ENCODE results near the gene GRM1.

GRM1 gene

DNA sequence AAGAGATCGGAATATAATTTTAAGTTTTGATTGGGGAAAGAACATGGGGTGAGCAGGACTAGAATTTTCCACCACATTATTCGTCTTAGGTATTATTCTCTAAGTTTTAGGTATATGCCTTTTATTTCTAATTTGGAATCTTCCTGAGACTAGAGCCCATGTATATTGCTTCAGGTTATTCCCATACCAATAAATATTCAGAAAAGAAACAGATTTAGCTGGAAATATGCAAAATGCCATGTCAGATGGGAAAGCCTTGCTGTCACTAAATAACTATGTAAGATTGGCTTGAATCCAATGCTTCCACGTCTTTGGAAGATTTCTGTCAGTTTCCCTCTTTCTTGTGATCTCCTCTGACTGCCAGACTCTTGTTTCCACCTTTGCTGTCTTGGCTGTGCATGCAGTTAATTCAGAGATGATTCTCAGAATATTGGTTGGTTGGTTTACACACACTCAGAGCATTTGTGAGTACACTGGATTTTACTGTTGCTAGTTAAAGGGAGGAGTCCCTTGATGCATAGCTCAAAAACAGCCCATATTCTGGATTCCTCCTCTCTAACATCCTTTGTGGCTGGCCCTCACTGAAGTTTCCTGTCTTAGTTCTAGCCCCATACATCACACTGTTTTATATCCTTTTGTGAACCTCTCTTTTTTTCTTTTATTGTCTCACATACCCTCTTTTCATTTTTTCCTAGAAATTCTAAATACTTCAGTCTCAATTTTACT lies 64.3 kb downstream of the GRM1 start:
- H3K9ac ChIP-seq (ENCODE audit: low read length in 5 of 5) = no peak overlapping the region
- H3K4me3 ChIP-seq (ENCODE audit: low read depth in 1 of 5, low read length in 5 of 5) = no peak overlapping the region
- no peaks in the 10 kb centered on the region for H3K27me3 ChIP-seq (ENCODE audit: control insufficient read depth in 5 of 5, insufficient read depth in 4 of 5, low read length in 5 of 5)
- no peak overlapping the region for H3K27ac ChIP-seq (ENCODE audit: low read depth, low read length)
- H3K9me3 ChIP-seq (ENCODE audit: control insufficient read depth in 5 of 5, low read length in 5 of 5) = no peaks in the 10 kb centered on the region
- H3K36me3 ChIP-seq (ENCODE audit: control insufficient read depth in 5 of 5, insufficient read depth in 5 of 5, low read length in 5 of 5) = no peaks in the 10 kb centered on the region
- no peaks in the 10 kb centered on the region for H3K4me1 ChIP-seq (ENCODE audit: control insufficient read depth in 5 of 5, insufficient read depth in 5 of 5, low read length in 5 of 5)

DNA sequence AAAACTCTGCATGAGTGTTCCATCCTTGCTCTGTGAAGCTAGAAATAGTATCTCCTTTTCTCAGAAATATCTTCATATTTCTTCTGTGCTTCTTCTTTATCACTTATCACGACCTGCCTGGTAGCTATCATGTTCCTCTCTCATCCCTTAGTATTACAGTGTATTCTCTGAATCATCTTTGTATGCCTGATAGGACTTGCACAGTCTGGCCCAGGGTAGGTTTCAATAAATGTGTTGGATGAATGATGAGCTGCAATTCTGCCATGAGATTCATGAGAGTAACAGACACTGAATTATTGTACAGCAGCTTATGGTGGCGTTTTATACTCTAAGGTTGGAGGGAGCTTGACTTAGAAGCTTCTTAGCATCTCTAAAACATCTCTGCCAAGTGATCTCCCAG lies 66.6 kb downstream of the GRM1 start:
- Histone ChIP-seq H3K4me3 (ENCODE audit: low read depth in 1 of 5, low read length in 5 of 5) (no peak overlapping the region), H3K9ac (ENCODE audit: low read length in 5 of 5) (no peak overlapping the region), H3K9me3 (ENCODE audit: control insufficient read depth in 5 of 5, low read length in 5 of 5) (no peaks in the 10 kb centered on the region), H3K4me1 (ENCODE audit: control insufficient read depth in 5 of 5, insufficient read depth in 5 of 5, low read length in 5 of 5) (no peaks in the 10 kb centered on the region), H3K27ac (ENCODE audit: low read depth, low read length) (no peak overlapping the region), H3K27me3 (ENCODE audit: control insufficient read depth in 5 of 5, insufficient read depth in 4 of 5, low read length in 5 of 5) (no peaks in the 10 kb centered on the region), H3K36me3 (ENCODE audit: control insufficient read depth in 5 of 5, insufficient read depth in 5 of 5, low read length in 5 of 5) (no peaks in the 10 kb centered on the region)

DNA sequence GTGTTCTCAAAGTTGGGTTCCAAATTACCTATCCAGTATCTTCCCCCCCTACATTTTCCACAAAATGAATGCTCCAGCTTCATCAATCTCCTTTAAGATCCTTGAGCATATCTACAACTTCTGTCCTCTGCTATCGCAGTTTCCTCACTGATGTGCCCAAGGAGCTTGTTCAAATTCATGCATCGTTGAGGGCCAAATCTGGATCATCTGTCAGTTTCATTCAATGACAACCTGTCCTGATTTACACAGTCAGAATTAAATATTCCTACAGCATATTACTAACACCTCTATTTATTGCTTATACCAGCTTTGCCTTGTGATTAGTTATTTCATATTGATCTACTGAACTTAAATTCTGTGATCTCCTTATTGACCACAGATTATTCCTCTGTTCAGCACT lies 68.7 kb downstream of the GRM1 start:
- H3K4me3 ChIP-seq (ENCODE audit: low read depth in 1 of 5, low read length in 5 of 5) = no peak overlapping the region
- H3K27me3 ChIP-seq (ENCODE audit: control insufficient read depth in 5 of 5, insufficient read depth in 4 of 5, low read length in 5 of 5) = no peaks in the 10 kb centered on the region
- no peaks in the 10 kb centered on the region for H3K36me3 ChIP-seq (ENCODE audit: control insufficient read depth in 5 of 5, insufficient read depth in 5 of 5, low read length in 5 of 5)
- no peak overlapping the region for H3K9ac ChIP-seq (ENCODE audit: low read length in 5 of 5)
- no peak overlapping the region for H3K27ac ChIP-seq (ENCODE audit: low read depth, low read length)
- no peaks in the 10 kb centered on the region for H3K4me1 ChIP-seq (ENCODE audit: control insufficient read depth in 5 of 5, insufficient read depth in 5 of 5, low read length in 5 of 5)
- no peaks in the 10 kb centered on the region for H3K9me3 ChIP-seq (ENCODE audit: control insufficient read depth in 5 of 5, low read length in 5 of 5)

DNA sequence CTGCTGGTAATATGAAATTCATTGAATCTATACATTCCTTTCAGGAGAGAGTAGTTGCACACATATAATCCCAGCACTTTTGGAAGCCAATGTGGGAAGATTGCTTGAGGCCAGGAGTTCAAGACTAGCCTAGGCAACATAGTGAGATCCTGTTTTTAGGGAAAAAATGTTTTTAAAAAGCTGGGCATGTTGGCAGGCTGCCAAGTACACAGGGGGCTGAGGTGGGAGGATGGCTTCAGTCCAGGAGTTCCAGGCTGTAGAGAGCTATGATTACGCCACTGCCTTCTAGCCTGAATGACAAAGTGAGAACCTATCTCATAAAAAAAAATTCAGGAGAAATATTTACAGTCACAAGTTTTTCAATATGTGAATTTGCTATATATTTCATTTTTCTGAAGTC lies 71.9 kb downstream of the GRM1 start:
- H3K27me3 ChIP-seq (ENCODE audit: control insufficient read depth in 5 of 5, insufficient read depth in 4 of 5, low read length in 5 of 5) = no peaks in the 10 kb centered on the region
- H3K27ac ChIP-seq (ENCODE audit: low read depth, low read length) = no peak overlapping the region
- H3K9me3 ChIP-seq (ENCODE audit: control insufficient read depth in 5 of 5, low read length in 5 of 5) = no peaks in the 10 kb centered on the region
- no peaks in the 10 kb centered on the region for H3K36me3 ChIP-seq (ENCODE audit: control insufficient read depth in 5 of 5, insufficient read depth in 5 of 5, low read length in 5 of 5)
- no peaks in the 10 kb centered on the region for H3K4me1 ChIP-seq (ENCODE audit: control insufficient read depth in 5 of 5, insufficient read depth in 5 of 5, low read length in 5 of 5)
- H3K9ac ChIP-seq (ENCODE audit: low read length in 5 of 5) = no peak overlapping the region
- H3K4me3 ChIP-seq (ENCODE audit: low read depth in 1 of 5, low read length in 5 of 5) = no peak overlapping the region

DNA sequence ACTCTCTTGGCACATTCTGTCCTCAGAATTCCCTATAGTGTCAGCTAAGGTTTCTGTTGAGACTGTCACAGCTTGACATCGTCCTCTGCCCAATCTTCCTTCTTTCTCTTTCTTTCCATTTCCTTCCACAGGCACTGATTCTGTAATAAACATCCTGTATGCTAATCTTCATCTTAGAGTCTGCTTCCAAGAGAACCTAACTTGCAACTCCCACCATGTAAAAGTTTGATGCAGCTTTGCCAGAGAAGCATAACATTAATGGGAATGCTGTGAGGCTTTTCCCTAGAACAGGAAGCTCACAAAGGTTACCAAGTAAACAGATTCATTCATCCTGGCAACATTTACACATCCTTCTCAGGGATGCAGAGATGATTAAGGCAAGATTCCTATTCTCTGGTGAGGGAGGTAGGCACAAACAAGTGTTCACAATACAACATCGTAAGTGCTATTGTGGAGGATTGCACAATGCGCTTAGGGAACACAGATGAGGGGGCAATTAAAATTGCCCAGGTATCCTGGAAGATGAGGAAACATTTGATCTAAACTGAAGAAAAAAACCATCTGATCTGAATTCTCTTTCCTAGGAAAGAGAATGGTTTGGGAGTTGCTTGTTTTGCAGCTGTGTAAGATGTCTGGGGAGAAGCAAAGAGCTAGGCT lies 74.7 kb downstream of the GRM1 start:
- Histone ChIP-seq H3K27me3 (ENCODE audit: control insufficient read depth in 5 of 5, insufficient read depth in 4 of 5, low read length in 5 of 5) (no peaks in the 10 kb centered on the region), H3K27ac (ENCODE audit: low read depth, low read length) (no peak overlapping the region), H3K36me3 (ENCODE audit: control insufficient read depth in 5 of 5, insufficient read depth in 5 of 5, low read length in 5 of 5) (no peaks in the 10 kb centered on the region), H3K9ac (ENCODE audit: low read length in 5 of 5) (no peak overlapping the region), H3K4me3 (ENCODE audit: low read depth in 1 of 5, low read length in 5 of 5) (no peak overlapping the region), H3K4me1 (ENCODE audit: control insufficient read depth in 5 of 5, insufficient read depth in 5 of 5, low read length in 5 of 5) (no peaks in the 10 kb centered on the region), H3K9me3 (ENCODE audit: control insufficient read depth in 5 of 5, low read length in 5 of 5) (no peaks in the 10 kb centered on the region)

DNA sequence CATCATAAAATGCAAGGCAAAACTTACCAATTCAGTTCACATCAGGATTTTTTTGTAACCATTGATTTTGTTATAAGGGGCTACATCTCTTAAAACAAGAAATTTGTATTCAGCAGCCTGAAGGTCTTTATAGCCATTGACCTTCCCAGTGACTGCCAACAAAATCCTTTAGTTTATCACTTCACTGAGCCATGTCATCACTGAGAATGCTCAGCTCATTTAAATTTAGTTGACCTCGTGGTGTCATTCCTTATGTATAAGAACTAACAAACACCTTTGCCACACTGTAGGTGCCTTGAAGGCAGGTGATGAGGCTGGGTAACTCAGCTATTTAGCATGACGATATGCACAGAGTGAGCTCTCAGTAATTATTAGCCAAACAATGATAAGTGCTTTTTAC lies 77.7 kb downstream of the GRM1 start:
- Histone ChIP-seq H3K27ac (ENCODE audit: low read depth, low read length) (no peak overlapping the region), H3K4me3 (ENCODE audit: low read depth in 1 of 5, low read length in 5 of 5) (no peak overlapping the region), H3K4me1 (ENCODE audit: control insufficient read depth in 5 of 5, insufficient read depth in 5 of 5, low read length in 5 of 5) (no peaks in the 10 kb centered on the region), H3K9ac (ENCODE audit: low read length in 5 of 5) (no peak overlapping the region), H3K27me3 (ENCODE audit: control insufficient read depth in 5 of 5, insufficient read depth in 4 of 5, low read length in 5 of 5) (no peaks in the 10 kb centered on the region), H3K9me3 (ENCODE audit: control insufficient read depth in 5 of 5, low read length in 5 of 5) (peaks cover 0 to 6% (median 0%) of the 10 kb centered on the region in 5 donors), H3K36me3 (ENCODE audit: control insufficient read depth in 5 of 5, insufficient read depth in 5 of 5, low read length in 5 of 5) (no peaks in the 10 kb centered on the region)

DNA sequence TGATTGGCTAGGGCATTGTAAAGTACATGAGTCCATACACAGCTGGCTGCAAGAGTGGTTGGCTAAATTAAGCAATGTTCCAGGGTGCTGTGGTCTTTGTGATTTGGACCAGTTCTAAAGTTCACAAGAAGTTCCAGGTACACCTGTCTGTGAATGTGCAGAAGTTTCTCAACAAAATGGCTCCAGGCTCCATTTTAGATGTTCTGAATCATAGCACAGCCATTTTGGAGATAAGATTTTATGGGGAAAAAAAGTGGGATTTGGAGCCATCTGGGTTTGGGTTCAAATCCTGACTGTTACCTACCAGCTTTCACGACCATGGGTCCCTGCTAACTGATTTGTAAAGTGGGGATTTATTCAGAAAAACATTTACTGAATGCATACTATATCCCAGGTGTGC lies 82.1 kb downstream of the GRM1 start:
- peaks cover 0 to 3% (median 0%) of the 10 kb centered on the region in 5 donors for H3K4me1 ChIP-seq (ENCODE audit: control insufficient read depth in 5 of 5, insufficient read depth in 5 of 5, low read length in 5 of 5)
- no peak overlapping the region for H3K4me3 ChIP-seq (ENCODE audit: low read depth in 1 of 5, low read length in 5 of 5)
- H3K27me3 ChIP-seq (ENCODE audit: control insufficient read depth in 5 of 5, insufficient read depth in 4 of 5, low read length in 5 of 5) = no peaks in the 10 kb centered on the region
- H3K27ac ChIP-seq (ENCODE audit: low read depth, low read length) = no peak overlapping the region
- no peaks in the 10 kb centered on the region for H3K36me3 ChIP-seq (ENCODE audit: control insufficient read depth in 5 of 5, insufficient read depth in 5 of 5, low read length in 5 of 5)
- peaks cover 0 to 6% (median 0%) of the 10 kb centered on the region in 5 donors for H3K9me3 ChIP-seq (ENCODE audit: control insufficient read depth in 5 of 5, low read length in 5 of 5)
- H3K9ac ChIP-seq (ENCODE audit: low read length in 5 of 5) = no peak overlapping the region

DNA sequence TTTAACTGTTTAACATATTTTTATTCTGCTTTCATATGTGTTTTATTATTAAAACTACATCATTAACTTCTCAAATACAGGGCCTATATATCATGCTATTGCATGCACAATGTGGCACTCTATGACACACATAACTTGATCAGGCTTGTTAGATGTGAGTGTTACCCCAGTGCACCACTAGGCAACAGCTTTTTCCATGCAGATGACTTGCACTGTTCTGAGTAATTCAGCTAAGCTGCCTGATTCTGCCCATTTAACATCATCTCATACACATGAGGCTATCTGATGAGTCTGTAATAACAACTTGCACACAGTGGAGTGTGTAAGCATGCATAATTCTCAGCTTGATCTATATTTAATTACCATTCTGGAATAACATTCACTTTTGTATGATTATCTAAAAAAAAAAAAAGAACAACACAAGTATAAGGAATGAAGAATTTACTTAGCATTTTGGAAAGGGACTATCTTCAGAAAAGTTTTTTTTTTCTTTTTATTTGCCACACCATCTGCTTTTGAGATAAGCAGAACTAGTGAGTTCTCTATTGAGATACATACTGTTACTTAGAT lies 83.1 kb downstream of the GRM1 start:
- peaks cover 0 to 3% (median 0%) of the 10 kb centered on the region in 5 donors for H3K4me1 ChIP-seq (ENCODE audit: control insufficient read depth in 5 of 5, insufficient read depth in 5 of 5, low read length in 5 of 5)
- no peak overlapping the region for H3K9ac ChIP-seq (ENCODE audit: low read length in 5 of 5)
- H3K4me3 ChIP-seq (ENCODE audit: low read depth in 1 of 5, low read length in 5 of 5) = no peak overlapping the region
- no peak overlapping the region for H3K27ac ChIP-seq (ENCODE audit: low read depth, low read length)
- peaks cover 0 to 6% (median 0%) of the 10 kb centered on the region in 5 donors for H3K9me3 ChIP-seq (ENCODE audit: control insufficient read depth in 5 of 5, low read length in 5 of 5)
- H3K36me3 ChIP-seq (ENCODE audit: control insufficient read depth in 5 of 5, insufficient read depth in 5 of 5, low read length in 5 of 5) = no peaks in the 10 kb centered on the region
- H3K27me3 ChIP-seq (ENCODE audit: control insufficient read depth in 5 of 5, insufficient read depth in 4 of 5, low read length in 5 of 5) = no peaks in the 10 kb centered on the region

DNA sequence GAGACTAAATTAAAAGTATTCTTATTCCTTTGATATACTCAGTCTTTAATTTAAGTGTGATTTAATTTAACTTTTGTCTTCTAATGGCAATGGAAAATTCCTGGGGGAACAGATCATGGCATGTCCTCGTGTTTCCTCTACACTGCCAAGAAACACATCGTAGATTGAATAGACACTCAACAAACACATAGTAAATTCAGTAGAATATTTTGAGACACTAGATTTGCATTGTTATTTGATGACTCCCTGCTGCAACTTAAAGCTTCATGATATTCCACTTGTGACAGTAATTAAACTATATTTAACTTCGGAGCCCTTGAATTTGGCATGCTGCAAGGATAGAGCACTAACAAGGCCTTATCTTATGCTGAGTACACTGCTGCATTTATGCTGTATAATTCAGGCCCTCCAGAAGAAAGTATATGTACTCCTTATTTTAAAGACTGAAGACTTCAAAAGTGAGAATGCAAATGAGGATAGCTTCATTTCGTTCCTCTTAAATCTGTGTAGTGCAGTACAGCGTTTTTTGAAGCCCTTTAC lies 84.3 kb downstream of the GRM1 start:
- H3K36me3 ChIP-seq (ENCODE audit: control insufficient read depth in 5 of 5, insufficient read depth in 5 of 5, low read length in 5 of 5) = no peaks in the 10 kb centered on the region
- peaks cover 0 to 3% (median 0%) of the 10 kb centered on the region in 5 donors for H3K4me1 ChIP-seq (ENCODE audit: control insufficient read depth in 5 of 5, insufficient read depth in 5 of 5, low read length in 5 of 5)
- H3K9ac ChIP-seq (ENCODE audit: low read length in 5 of 5) = no peak overlapping the region
- H3K9me3 ChIP-seq (ENCODE audit: control insufficient read depth in 5 of 5, low read length in 5 of 5) = peaks cover 0 to 6% (median 0%) of the 10 kb centered on the region in 5 donors
- no peaks in the 10 kb centered on the region for H3K27me3 ChIP-seq (ENCODE audit: control insufficient read depth in 5 of 5, insufficient read depth in 4 of 5, low read length in 5 of 5)
- H3K27ac ChIP-seq (ENCODE audit: low read depth, low read length) = no peak overlapping the region
- no peak overlapping the region for H3K4me3 ChIP-seq (ENCODE audit: low read depth in 1 of 5, low read length in 5 of 5)

DNA sequence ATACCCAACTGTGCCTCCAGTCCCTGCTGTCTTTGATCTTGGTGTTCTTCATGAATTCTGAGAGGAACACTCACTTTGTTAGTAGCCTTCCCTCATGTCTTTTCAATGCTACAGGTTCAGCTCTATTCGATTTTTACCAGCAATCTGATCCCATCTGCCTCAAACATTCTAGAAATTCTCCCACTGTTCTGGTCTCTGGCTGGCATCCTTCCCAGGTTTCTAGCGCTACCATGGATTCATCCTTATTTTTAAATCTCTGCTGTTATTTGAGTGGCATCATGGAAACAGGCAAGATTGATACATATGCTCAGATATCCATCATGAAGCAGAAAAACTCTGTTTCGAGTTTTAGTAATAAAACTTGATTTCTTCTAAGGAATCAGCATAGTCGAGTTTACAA lies 94.8 kb downstream of the GRM1 start:
- no peak overlapping the region for H3K27ac ChIP-seq (ENCODE audit: low read depth, low read length)
- H3K27me3 ChIP-seq (ENCODE audit: control insufficient read depth in 5 of 5, insufficient read depth in 4 of 5, low read length in 5 of 5) = no peaks in the 10 kb centered on the region
- H3K9me3 ChIP-seq (ENCODE audit: control insufficient read depth in 5 of 5, low read length in 5 of 5) = no peaks in the 10 kb centered on the region
- no peaks in the 10 kb centered on the region for H3K4me1 ChIP-seq (ENCODE audit: control insufficient read depth in 5 of 5, insufficient read depth in 5 of 5, low read length in 5 of 5)
- no peak overlapping the region for H3K9ac ChIP-seq (ENCODE audit: low read length in 5 of 5)
- H3K4me3 ChIP-seq (ENCODE audit: low read depth in 1 of 5, low read length in 5 of 5) = no peak overlapping the region
- H3K36me3 ChIP-seq (ENCODE audit: control insufficient read depth in 5 of 5, insufficient read depth in 5 of 5, low read length in 5 of 5) = no peaks in the 10 kb centered on the region
